Measurements from ENCODE around the gene SH3RF3. TPM values are rescaled to one million over a fixed set of nuclear protein-coding genes. Genes with fewer than 3 reads are reported as not detected.

SH3RF3 gene
- total and polyA plus RNA-seq, 2 of the 13 experiments (the other 11 are each of a cell fraction or from before 2014, with no cell fraction given) = 0.04 TPM; not detected in 1

- ATAC-seq (peak; percentile 43; the same call in 1 of the 3 replicates), DNase-seq (ENCODE audit: low spot score) (no peak), FAIRE-seq (no peak)
- Histone ChIP-seq H3K27ac (ENCODE audit: extremely low read length, insufficient read depth, low read length) (no peak overlapping the region), H3K4me1 (ENCODE audit: insufficient read depth, low read length) (no peaks in the 10 kb centered on the region), H3K79me2 (ENCODE audit: insufficient read depth, low read length) (no peaks in the 10 kb centered on the region), H3K9me3 (ENCODE audit: low read length) (no peaks in the 10 kb centered on the region), H3K27me3 (ENCODE audit: control insufficient read depth in 1 of 2, insufficient read depth in 2 of 2, low read length in 2 of 2) (no peaks in the 10 kb centered on the region; a peak in 1 of 5 replicates), H2AFZ (ENCODE audit: low read length) (no peak overlapping the region), H3K36me3 (replicated peaks in 1 of 2; ENCODE audit: control insufficient read depth in 1 of 2, insufficient read depth in 2 of 2, low read length in 2 of 2) (no peaks in the 10 kb centered on the region), H3K9ac (ENCODE audit: insufficient read depth, low read depth, low read length) (no peak overlapping the region), H4K20me1 (ENCODE audit: insufficient read depth, low read length) (no peaks in the 10 kb centered on the region), H3K4me2 (ENCODE audit: low read depth, low read length) (no peak overlapping the region), H3K4me3 (replicated peaks in 1 of 3; ENCODE audit: insufficient read depth in 1 of 3, low read depth in 2 of 3, low read length in 3 of 3) (no peak overlapping the region)
- 34% methylated on average over 10 of the region's 10 CpGs for WGBS (ENCODE audit: low lambda C conversion rate)
- ChIA-PET CTCF (ENCODE audit: low intra/inter-chr PET ratio, low total read pairs) (no interaction called here), POLR2A (interaction anchor here (0.7 kb wide), 1 partner anchor 1004 kb away, joined by 3 read pairs; no protein-coding TSS in a partner anchor)
- BruUV-seq (replicated peaks) = no TSS peak
- intact Hi-C loops (cut with micrococcal nuclease; ENCODE audit: unreplicated experiment) = no loop called here
- in situ Hi-C loops (cut with HindIII; ENCODE audit: extremely low pct_ligation_motif_present, low pct_unique_long_range_greater_than_20kb) = no loop called here
- TF ChIP-seq CHD4 (IDR thresholded peaks at IDR 0.05; ENCODE audit: borderline replicate concordance, low read length) (no peak), ZSCAN25 (CRISPR knock-in tag; IDR thresholded peaks at IDR 0.05) (no peak), SOX5 (CRISPR knock-in tag; IDR thresholded peaks at IDR 0.05; ENCODE audit: borderline replicate concordance) (no peak), ZNF263 (CRISPR knock-in tag; IDR thresholded peaks at IDR 0.05) (no peak), ZNF546 (CRISPR knock-in tag; conservative IDR thresholded peaks at IDR 0.05) (no peak), SNAPC2 (CRISPR knock-in tag; IDR thresholded peaks at IDR 0.05) (no peak), ATF1 (CRISPR knock-in tag; IDR thresholded peaks at IDR 0.05) (no peak), PRDM10 (CRISPR knock-in tag; IDR thresholded peaks at IDR 0.05; ENCODE audit: low read depth) (no peak), ZNF781 (CRISPR knock-in tag; IDR thresholded peaks at IDR 0.05; ENCODE audit: borderline replicate concordance, not compliant biosample characterization) (no peak), ZKSCAN8 (CRISPR knock-in tag; IDR thresholded peaks at IDR 0.05; ENCODE audit: borderline replicate concordance) (no peak), ZNF83 (CRISPR knock-in tag; IDR thresholded peaks at IDR 0.05; ENCODE audit: borderline replicate concordance) (no peak), ZNF576 (CRISPR knock-in tag; IDR thresholded peaks at IDR 0.05) (no peak), EEA1 (CRISPR knock-in tag; IDR thresholded peaks at IDR 0.05; ENCODE audit: borderline replicate concordance) (no peak)
- TF ChIP-seq, protein P1, sequence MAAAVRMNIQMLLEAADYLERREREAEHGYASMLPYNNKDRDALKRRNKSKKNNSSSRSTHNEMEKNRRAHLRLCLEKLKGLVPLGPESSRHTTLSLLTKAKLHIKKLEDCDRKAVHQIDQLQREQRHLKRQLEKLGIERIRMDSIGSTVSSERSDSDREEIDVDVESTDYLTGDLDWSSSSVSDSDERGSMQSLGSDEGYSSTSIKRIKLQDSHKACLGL (CRISPR knock-in tag; IDR thresholded peaks at IDR 0.05) = no peak
- TF ChIP-seq, protein P2, sequence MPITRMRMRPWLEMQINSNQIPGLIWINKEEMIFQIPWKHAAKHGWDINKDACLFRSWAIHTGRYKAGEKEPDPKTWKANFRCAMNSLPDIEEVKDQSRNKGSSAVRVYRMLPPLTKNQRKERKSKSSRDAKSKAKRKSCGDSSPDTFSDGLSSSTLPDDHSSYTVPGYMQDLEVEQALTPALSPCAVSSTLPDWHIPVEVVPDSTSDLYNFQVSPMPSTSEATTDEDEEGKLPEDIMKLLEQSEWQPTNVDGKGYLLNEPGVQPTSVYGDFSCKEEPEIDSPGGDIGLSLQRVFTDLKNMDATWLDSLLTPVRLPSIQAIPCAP (CRISPR knock-in tag; IDR thresholded peaks at IDR 0.05; ENCODE audit: low read depth) = no peak
- TF ChIP-seq, protein P3, sequence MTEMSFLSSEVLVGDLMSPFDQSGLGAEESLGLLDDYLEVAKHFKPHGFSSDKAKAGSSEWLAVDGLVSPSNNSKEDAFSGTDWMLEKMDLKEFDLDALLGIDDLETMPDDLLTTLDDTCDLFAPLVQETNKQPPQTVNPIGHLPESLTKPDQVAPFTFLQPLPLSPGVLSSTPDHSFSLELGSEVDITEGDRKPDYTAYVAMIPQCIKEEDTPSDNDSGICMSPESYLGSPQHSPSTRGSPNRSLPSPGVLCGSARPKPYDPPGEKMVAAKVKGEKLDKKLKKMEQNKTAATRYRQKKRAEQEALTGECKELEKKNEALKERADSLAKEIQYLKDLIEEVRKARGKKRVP (CRISPR knock-in tag; IDR thresholded peaks at IDR 0.05) = no peak
Observed at GRCh38 chr2:109102588-109103233, 26.3 kb upstream of the SH3RF3 start.
